Gastrocnemius medialis (tissue), 4 donors: ENCODE measurements around the gene AGAP3. TPM values are rescaled to one million over a fixed set of nuclear protein-coding genes. Genes with fewer than 3 reads are reported as not detected.

ENCODE experiments used
- ATAC-seq, 2 donors: fragments of 150-250 bp; one replicate each; pipeline ENCODE4 v1.9.1; 2016
- DNase-seq, 2 donors: peaks; one replicate each; pipeline ENCODE4 v3.0.0-alpha.2; 2019
- H3K27ac ChIP-seq, 4 donors: fragments of 200-600 bp; sonication (generic); 1 replicate in 1 of 4; 2 replicates in 3 of 4; pipeline ENCODE4 v1.5.1; 2016 to 2018; ENCODE audit warnings: mild to moderate bottlenecking in 2 of 4, moderate library complexity in 1 of 4
- H3K27me3 ChIP-seq, 3 donors: fragments of 200-600 bp; sonication (generic) in 2 of 3; 1 replicate in 1 of 3; 2 replicates in 2 of 3; pipeline versions ENCODE4 v1.5.1 to v1.6.0; 2016 to 2019; ENCODE audit warnings: mild to moderate bottlenecking in 1 of 3, moderate library complexity in 1 of 3
- H3K36me3 ChIP-seq, 2 donors: fragments of 200-600 bp; sonication (generic) in 1 of 2; one replicate each; pipeline ENCODE4 v1.5.1; 2017 to 2018
- H3K4me1 ChIP-seq, 2 donors: fragments of 200-600 bp; sonication (generic) in 1 of 2; one replicate each; pipeline ENCODE4 v1.5.1; 2016 to 2017; ENCODE audit warnings: mild to moderate bottlenecking in 2 of 2
- H3K4me3 ChIP-seq, 4 donors: fragments of 200-600 bp; sonication (generic) in 3 of 4; 1 replicate in 1 of 4; 2 replicates in 3 of 4; pipeline ENCODE4 v1.5.1; 2016 to 2019; ENCODE audit warnings: mild to moderate bottlenecking in 2 of 4
- H3K9me3 ChIP-seq, 3 donors: fragments of 200-600 bp; sonication (generic) in 2 of 3; 1 replicate in 1 of 3; 2 replicates in 2 of 3; pipeline ENCODE4 v1.5.1; 2016 to 2019
- CTCF ChIP-seq, 5 experiments: fragments of 450-650 bp in 3 of 5; fragments of 200-600 bp in 2 of 5; sonication (generic) in 2 of 5; IDR thresholded peaks in 4 of 5; conservative IDR thresholded peaks in 1 of 5; 1 replicate in 4 of 5; 2 replicates in 1 of 5; pipeline ENCODE4 v1.5.1; 2016 to 2019; ENCODE audit warnings: antibody characterized with exemption in 5 of 5, mild to moderate bottlenecking in 3 of 5, moderate library complexity in 3 of 5
- POLR2A ChIP-seq, 2 donors: fragments of 450-650 bp; IDR thresholded peaks; one replicate each; pipeline ENCODE4 v1.6.1; 2017; ENCODE audit warnings: antibody characterized with exemption in 2 of 2, mild to moderate bottlenecking in 2 of 2, moderate library complexity in 2 of 2
- in situ Hi-C, 4 donors: fragments of 200-750 bp; cut with MboI; loops; one replicate each; pipeline versions ENCODE4 v1.15.0 to v1.8.0; 2017; ENCODE audit warnings: low sequenced_read_pairs in 4 of 4
- intact Hi-C: fragments of 100-400 bp; cut with DNase I; formaldehyde crosslinking; loops from one replicate; pipeline ENCODE4 v1.15.1; 2023; ENCODE audit warnings: low total_unique reads
- total RNA-seq, 4 donors: library from RNA; depleted of rRNA; stranded (reverse); fragments of >200 nt; gene quantifications; one replicate each; pipeline versions ENCODE4 v1.1.0 to v1.2.3, GENCODE V29; 2016

Gene AGAP3
- total RNA-seq, 4 donors from 2014 or later, result 31.1 to 65.3 (median 36.3) TPM

DNA sequence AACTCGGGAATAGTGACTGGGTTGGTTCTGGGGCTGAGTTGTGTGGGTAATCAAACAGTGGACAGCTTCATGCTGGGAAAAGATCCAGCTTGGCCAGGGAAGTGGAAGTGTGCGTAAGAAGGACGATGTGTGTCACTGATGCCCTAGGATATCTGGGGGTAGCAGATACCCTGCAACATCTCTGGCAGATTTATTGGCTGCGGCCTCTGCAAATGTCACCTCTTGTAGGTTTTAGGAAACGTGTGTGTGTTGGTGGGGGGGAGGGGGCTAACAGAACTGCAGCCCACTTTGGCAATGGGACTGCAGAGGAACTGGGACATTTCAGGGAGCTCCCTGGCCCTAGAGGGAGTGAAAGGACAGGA, 965 bp upstream of the AGAP3 start:
- no peaks in the 10 kb centered on the region for H3K9me3 ChIP-seq
- peak overlapping the region; percentile 38 to 75 (median 60) for H3K4me3 ChIP-seq
- no peaks in the 10 kb centered on the region for H3K27me3 ChIP-seq
- TF ChIP-seq CTCF (IDR thresholded peaks at IDR 0.05 in 4 of 5, conservative IDR thresholded peaks at IDR 0.05 in 1 of 5) (no peak), POLR2A (IDR thresholded peaks at IDR 0.05) (no peak)
- intact Hi-C loops (loop anchor here (5.0 to 10.0 kb wide), 3 partner anchors 142 to 1379 kb away; partner anchors contain the start of gene ABCF2), in situ Hi-C loops (no loop called here)
- H3K36me3 ChIP-seq, result no peaks in the 10 kb centered on the region
- peaks cover 42 to 54% of the 10 kb centered on the region in 2 donors for H3K4me1 ChIP-seq
- ATAC-seq, result no peak
- H3K27ac ChIP-seq, result peak overlapping the region; percentile 81 to 96 (median 92)
- DNase-seq, result no peak

GRCh38 chr7:151086802-151087244, 548 bp downstream of the AGAP3 start:
- Histone ChIP-seq H3K9me3 (no peaks in the 10 kb centered on the region), H3K4me3 (peak overlapping the region; percentile 72 to 95 (median 84)), H3K4me1 (peaks cover 39 to 52% of the 10 kb centered on the region in 2 donors), H3K27me3 (no peaks in the 10 kb centered on the region), H3K27ac (peak overlapping the region; percentile 85 to 96 (median 86)), H3K36me3 (no peaks in the 10 kb centered on the region)
- DNase-seq, result no peak
- intact Hi-C loops, result loop anchor here (1.0 to 10.0 kb wide), 6 partner anchors 24 to 1378 kb away; partner anchors contain the start of genes ABCB8, ABCF2 and SLC4A2
- ATAC-seq, result peak; percentile 4 to 11
- in situ Hi-C loops, result no loop called here
- TF ChIP-seq POLR2A (IDR thresholded peaks at IDR 0.05) (no peak), CTCF (IDR thresholded peaks at IDR 0.05 in 4 of 5, conservative IDR thresholded peaks at IDR 0.05 in 1 of 5) (no peak)

GRCh38 chr7:151087245-151088018, 1.2 kb downstream of the AGAP3 start:
- H3K36me3 ChIP-seq, result no peaks in the 10 kb centered on the region
- H3K4me3 ChIP-seq, result peak overlapping the region; percentile 72 to 95 (median 84)
- H3K27ac ChIP-seq, result peak overlapping the region; percentile 85 to 96 (median 86)
- intact Hi-C loops, result loop anchor here (1.0 to 10.0 kb wide), 4 partner anchors 24 to 1377 kb away; partner anchors contain the start of gene ABCF2
- TF ChIP-seq POLR2A (IDR thresholded peaks at IDR 0.05) (peak in 1 of 2 donors; percentile 16), CTCF (IDR thresholded peaks at IDR 0.05 in 4 of 5, conservative IDR thresholded peaks at IDR 0.05 in 1 of 5) (peak in 3 of 5 experiments; percentile 40 to 56 (median 42))
- H3K27me3 ChIP-seq, result no peaks in the 10 kb centered on the region
- H3K4me1 ChIP-seq, result peaks cover 33 to 46% of the 10 kb centered on the region in 2 donors
- DNase-seq, result no peak
- H3K9me3 ChIP-seq, result no peaks in the 10 kb centered on the region
- peak; percentile 32 to 45 for ATAC-seq
- in situ Hi-C loops, result no loop called here

DNA sequence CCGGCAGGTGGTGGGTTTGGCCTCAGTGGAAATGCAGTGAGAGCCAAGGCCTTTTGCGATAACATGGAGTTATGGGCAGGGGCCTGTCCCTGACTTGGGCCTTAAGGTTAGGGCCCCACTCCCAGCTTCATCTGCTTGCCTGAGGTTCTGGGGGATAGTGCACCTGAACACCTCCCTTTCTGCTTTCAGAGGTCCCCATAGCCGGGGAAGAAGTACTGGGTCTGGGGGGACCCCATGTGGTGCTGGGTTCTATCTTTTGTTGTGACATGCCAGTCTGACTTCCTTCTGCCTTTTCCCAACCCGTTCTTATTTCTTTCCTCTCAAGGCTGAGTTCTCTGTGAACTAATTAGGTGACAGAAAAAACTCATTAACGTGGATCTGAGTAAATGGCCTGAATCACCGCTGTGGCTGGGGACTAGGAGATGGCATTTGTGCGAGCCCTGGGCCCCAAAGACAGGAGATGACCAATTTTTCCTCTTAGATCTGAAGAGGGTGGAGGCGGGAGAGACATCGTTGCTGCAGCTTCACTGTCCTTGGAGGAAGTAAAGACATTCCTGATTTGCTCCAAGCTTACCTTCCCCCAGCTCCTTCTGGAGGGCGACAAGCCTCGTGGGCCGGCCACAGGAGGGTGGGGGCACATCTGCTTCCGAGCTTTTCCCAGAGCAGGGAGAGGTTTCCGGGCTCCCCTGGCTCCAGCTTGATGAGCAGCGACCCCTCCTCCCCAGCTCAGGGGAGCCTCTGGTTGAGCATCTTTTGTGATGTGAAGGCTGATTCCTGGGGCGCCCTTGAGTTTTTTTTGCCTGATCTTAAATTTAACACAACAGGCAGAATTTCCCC, 2.0 kb downstream of the AGAP3 start:
- no peak for TF ChIP-seq POLR2A (IDR thresholded peaks at IDR 0.05)
- TF ChIP-seq CTCF (IDR thresholded peaks at IDR 0.05 in 4 of 5, conservative IDR thresholded peaks at IDR 0.05 in 1 of 5), result no peak
- Histone ChIP-seq H3K4me1 (peaks cover 29 to 42% of the 10 kb centered on the region in 2 donors), H3K36me3 (peaks cover 0 to 4% of the 10 kb centered on the region in 2 donors), H3K9me3 (no peaks in the 10 kb centered on the region), H3K27ac (peak overlapping the region; percentile 85 to 96 (median 86)), H3K4me3 (peak overlapping the region; percentile 72 to 95 (median 84)), H3K27me3 (no peaks in the 10 kb centered on the region)
- in situ Hi-C loops, result no loop called here
- intact Hi-C loops, result loop anchor here (5.0 to 10.0 kb wide), 3 partner anchors 139 to 1377 kb away; partner anchors contain the start of gene ABCF2
- no peak for DNase-seq
- no peak for ATAC-seq
